GM18520 (cell line): Measurements from ENCODE around the gene FLRT2.

Source experiments
- ATAC-seq: cut with Tn5 transposase; IDR thresholded peaks from one replicate; pipeline ENCODE4 v1.9.1; 2021; ENCODE audit not compliant: unreplicated experiment

The FLRT2 gene

GRCh38 chr14:85644211-85644610 is 114.3 kb downstream of the FLRT2 start:
- no peak for ATAC-seq

GRCh38 chr14:85653029-85653428 is 123.1 kb downstream of the FLRT2 start:
- ATAC-seq: no peak

GRCh38 chr14:85660243-85660922 is 130.4 kb downstream of the FLRT2 start:
- no peak for ATAC-seq

- ATAC-seq: no peak
These were observed 132.2 kb downstream of the FLRT2 start for GRCh38 chr14:85662096-85662495.

- no peak for ATAC-seq
These were observed 133.3 kb downstream of the FLRT2 start for GRCh38 chr14:85663256-85663655.

GRCh38 chr14:85663667-85664066 is 133.7 kb downstream of the FLRT2 start:
- no peak for ATAC-seq

- no peak for ATAC-seq
These were observed 146.0 kb downstream of the FLRT2 start for GRCh38 chr14:85675957-85676356.

GRCh38 chr14:85686908-85687307 is 157.0 kb downstream of the FLRT2 start:
- ATAC-seq: no peak

- no peak for ATAC-seq
These were observed 157.5 kb downstream of the FLRT2 start for GRCh38 chr14:85687456-85687855.

GRCh38 chr14:85688006-85688405 is 158.1 kb downstream of the FLRT2 start:
- ATAC-seq: no peak

- ATAC-seq: no peak
These were observed 165.4 kb downstream of the FLRT2 start for GRCh38 chr14:85695300-85695699.

- no peak for ATAC-seq
These were observed 171.2 kb downstream of the FLRT2 start for GRCh38 chr14:85701116-85701515.

- no peak for ATAC-seq
These were observed 171.8 kb downstream of the FLRT2 start for GRCh38 chr14:85701763-85702162.

GRCh38 chr14:85702191-85702590 is 172.2 kb downstream of the FLRT2 start:
- ATAC-seq: no peak

GRCh38 chr14:85702997-85703396 is 173.1 kb downstream of the FLRT2 start:
- no peak for ATAC-seq
